Smooth muscle cell of the coronary artery (primary cell): ENCODE measurements around the gene LGALS3. TPM values are rescaled to one million over a fixed set of nuclear protein-coding genes. Genes with fewer than 3 reads are reported as not detected.

ENCODE experiments used
- total RNA-seq: library from RNA; depleted of rRNA; stranded (reverse); fragments of >200 nt; gene quantifications from 2 replicates; pipeline ENCODE4 v1.2.3, GENCODE V29; 2014; ENCODE audit warnings: low replicate concordance

The LGALS3 gene
- 148 and 210 TPM in 2 replicates for total RNA-seq

GRCh38 chr14:55129086-55129427 is at the start of gene LGALS3:
Gene LGALS3 (plus strand): TSS chr14:55129252. CDS start chr14:55137374, 8,122 bp downstream.

DNA sequence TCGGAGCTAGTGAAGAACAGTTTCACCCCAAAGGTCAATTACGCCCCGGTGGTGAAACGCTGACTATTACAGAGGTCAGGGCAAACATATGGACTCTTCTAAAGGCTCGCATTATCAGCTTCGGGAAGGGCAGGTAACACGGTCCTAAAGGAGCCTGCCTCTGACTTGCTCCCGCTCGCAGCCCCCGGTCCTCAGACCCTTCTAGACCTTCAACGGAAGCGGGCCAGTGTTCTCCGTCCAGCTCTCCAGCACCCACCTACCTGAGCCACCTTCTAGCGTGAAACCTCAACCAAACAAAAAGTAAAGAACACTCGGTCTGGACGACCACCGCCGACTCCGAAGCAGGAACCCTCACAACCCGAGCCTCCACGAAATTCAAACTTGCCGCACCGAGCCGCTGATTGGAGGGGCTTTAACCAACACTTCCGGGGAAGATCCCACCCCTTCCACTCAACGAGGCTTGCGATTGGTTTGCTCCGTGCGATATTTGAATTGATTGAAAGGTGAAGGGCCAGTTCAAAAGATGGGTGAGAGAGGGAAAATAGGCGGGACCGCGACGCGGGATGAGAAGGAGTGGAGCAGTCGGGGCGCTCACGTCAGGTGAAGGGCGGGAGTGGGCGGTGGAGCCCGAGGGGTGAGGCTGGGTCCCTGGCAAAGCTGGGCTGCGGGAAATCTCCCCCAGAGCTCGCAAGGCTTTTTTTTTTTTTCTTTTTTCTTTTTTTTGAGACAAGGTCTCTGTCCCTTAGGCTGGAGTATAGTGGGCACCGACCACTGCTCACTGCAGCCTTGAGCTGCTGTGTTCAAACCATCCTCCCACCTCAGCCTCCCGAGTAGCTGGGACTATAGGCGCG is 62.4 kb downstream of the LGALS3 start, which contains the start of gene DLGAP5:
TSS of gene DLGAP5 (minus strand) at position 383 of the 851 bp plus-strand sequence. CDS start 2,406 bp downstream, outside the sequence.

Other genes starting within 250 kb of the LGALS3 start
- gene GCH1, start 226.4 kb upstream of the LGALS3 start, total RNA-seq, result 0.90 and 8.2 TPM in 2 replicates
- gene WDHD1, start 102.2 kb upstream of the LGALS3 start, total RNA-seq, result 7.3 and 11.0 TPM in 2 replicates
- gene SOCS4, start 102.0 kb upstream of the LGALS3 start, total RNA-seq, result 9.4 and 13.7 TPM in 2 replicates
- 3.6 and 10.4 TPM in 2 replicates for gene MAPK1IP1L, start 77.6 kb upstream of the LGALS3 start, total RNA-seq
- gene DLGAP5, start 62.3 kb downstream of the LGALS3 start, total RNA-seq, result 0.23 and 9.2 TPM in 2 replicates
- 14.7 and 19.3 TPM in 2 replicates for gene FBXO34, start 142.2 kb downstream of the LGALS3 start, total RNA-seq